NCI-H187 treated with DMSO at 0.1 percent for 48 hours (cell line): ENCODE data around the gene MRPL44.
A peak's percentile ranks its signal among the peaks of the same experiment; 100 is the strongest.

ENCODE experiments used
- DNase-seq: peaks from one replicate; lab custom pipeline; 2025; lab: John Stamatoyannopoulos, UW

MRPL44 gene

GRCh38 chr2:223957092-223957851 is at the start of gene MRPL44:
MRPL44 (plus strand) TSS chr2:223957463; CDS start chr2:223957473, 10 bp downstream.
- peak; percentile 42 for DNase-seq

GRCh38 chr2:223908304-223908998 is 48.8 kb upstream of the MRPL44 start:
- DNase-seq: no peak

GRCh38 chr2:223909001-223909741 is 48.1 kb upstream of the MRPL44 start:
- no peak for DNase-seq

GRCh38 chr2:223914324-223914723 is 42.9 kb upstream of the MRPL44 start:
- no peak for DNase-seq

- DNase-seq: no peak
Observed at GRCh38 chr2:223915071-223915470, 42.2 kb upstream of the MRPL44 start.

GRCh38 chr2:223916181-223916920 is 40.9 kb upstream of the MRPL44 start:
- DNase-seq: no peak

- DNase-seq: no peak
Observed at GRCh38 chr2:223918671-223919134, 38.6 kb upstream of the MRPL44 start.

GRCh38 chr2:223920109-223920508 is 37.2 kb upstream of the MRPL44 start:
- no peak for DNase-seq

GRCh38 chr2:223921204-223921603 is 36.1 kb upstream of the MRPL44 start:
- DNase-seq: no peak

GRCh38 chr2:223922308-223922707 is 35.0 kb upstream of the MRPL44 start:
- DNase-seq: no peak

- DNase-seq: no peak
Observed at GRCh38 chr2:223923976-223924375, 33.3 kb upstream of the MRPL44 start.

- DNase-seq: no peak
Observed at GRCh38 chr2:223925106-223925505, 32.2 kb upstream of the MRPL44 start.

- DNase-seq: no peak
Observed at GRCh38 chr2:223928113-223929006, 28.9 kb upstream of the MRPL44 start.

GRCh38 chr2:223929571-223930102 is 27.6 kb upstream of the MRPL44 start:
- no peak for DNase-seq

GRCh38 chr2:223930103-223930976 is 26.9 kb upstream of the MRPL44 start:
- no peak for DNase-seq

GRCh38 chr2:223932816-223933800 is 24.2 kb upstream of the MRPL44 start:
- no peak for DNase-seq

- no peak for DNase-seq
Observed at GRCh38 chr2:223934870-223935269, 22.4 kb upstream of the MRPL44 start.

GRCh38 chr2:223935459-223936125 is 21.7 kb upstream of the MRPL44 start:
- no peak for DNase-seq
